ENCODE results near the gene IMP4.
A peak's percentile ranks its signal among the peaks of the same experiment; 100 is the strongest.

The IMP4 gene

GRCh38 chr2:130358420-130359350 is 16.0 kb downstream of the IMP4 start:
- no peak for DNase-seq

- DNase-seq, result no peak
Observed at GRCh38 chr2:130359466-130359865, 16.8 kb downstream of the IMP4 start.

GRCh38 chr2:130363479-130363878 is 20.8 kb downstream of the IMP4 start:
- no peak for DNase-seq

GRCh38 chr2:130365075-130365474 is 22.4 kb downstream of the IMP4 start:
- no peak for DNase-seq

- DNase-seq, result no peak
Observed at GRCh38 chr2:130365963-130366362, 23.3 kb downstream of the IMP4 start.

- DNase-seq, result no peak
Observed at GRCh38 chr2:130366720-130367119, 24.0 kb downstream of the IMP4 start.

GRCh38 chr2:130368786-130369185 is 26.1 kb downstream of the IMP4 start:
- no peak for DNase-seq

GRCh38 chr2:130369311-130369964 is 26.7 kb downstream of the IMP4 start:
- no peak for DNase-seq

GRCh38 chr2:130369965-130370341 is 27.3 kb downstream of the IMP4 start:
- no peak for DNase-seq

GRCh38 chr2:130370490-130370889 is 27.8 kb downstream of the IMP4 start:
- DNase-seq, result no peak

- DNase-seq, result no peak
Observed at GRCh38 chr2:130371723-130372054, 29.0 kb downstream of the IMP4 start.

GRCh38 chr2:130372055-130372832 is 29.5 kb downstream of the IMP4 start:
- DNase-seq, result peak; percentile 65

- DNase-seq, result no peak
Observed at GRCh38 chr2:130372833-130373807, 30.4 kb downstream of the IMP4 start.

GRCh38 chr2:130373808-130374365 is 31.2 kb downstream of the IMP4 start:
- no peak for DNase-seq

GRCh38 chr2:130374587-130375290 is 32.0 kb downstream of the IMP4 start:
- no peak for DNase-seq

GRCh38 chr2:130375291-130376266 is 32.9 kb downstream of the IMP4 start:
- no peak for DNase-seq

GRCh38 chr2:130376433-130377293 is 34.0 kb downstream of the IMP4 start:
- DNase-seq, result no peak

- no peak for DNase-seq
Observed at GRCh38 chr2:130377491-130377890, 34.8 kb downstream of the IMP4 start.

All from activated naive CD4-positive, alpha-beta T cell treated with anti-CD3 and anti-CD28 coated beads, Interleukin-2, amount 50 U/mL, for 16 hours (primary cell).